ENCODE data around the gene PCDH9.

Gene PCDH9

DNA sequence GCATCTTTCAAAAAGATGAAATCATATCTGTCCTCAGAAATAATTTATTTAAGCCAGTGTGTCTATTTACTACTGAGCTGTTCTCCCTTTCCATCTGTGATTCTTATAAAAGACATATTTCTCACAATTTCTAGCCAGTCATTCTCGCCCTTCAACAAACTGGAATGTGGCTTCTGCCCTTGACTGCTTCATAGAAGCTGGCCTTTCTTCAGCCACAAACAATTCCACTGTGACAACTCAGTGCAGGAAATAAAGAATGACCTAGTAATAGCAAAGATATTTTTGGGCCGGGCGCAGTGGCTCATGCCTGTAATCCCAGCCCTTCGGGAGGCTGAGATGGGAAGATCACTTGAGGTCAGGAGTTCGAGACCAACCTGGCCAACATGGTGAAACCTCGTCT is 655.5 kb downstream of the PCDH9 start:
- no peak for FAIRE-seq
- DNase-seq (ENCODE audit: extremely low spot score, insufficient read length, low read depth): no peak

DNA sequence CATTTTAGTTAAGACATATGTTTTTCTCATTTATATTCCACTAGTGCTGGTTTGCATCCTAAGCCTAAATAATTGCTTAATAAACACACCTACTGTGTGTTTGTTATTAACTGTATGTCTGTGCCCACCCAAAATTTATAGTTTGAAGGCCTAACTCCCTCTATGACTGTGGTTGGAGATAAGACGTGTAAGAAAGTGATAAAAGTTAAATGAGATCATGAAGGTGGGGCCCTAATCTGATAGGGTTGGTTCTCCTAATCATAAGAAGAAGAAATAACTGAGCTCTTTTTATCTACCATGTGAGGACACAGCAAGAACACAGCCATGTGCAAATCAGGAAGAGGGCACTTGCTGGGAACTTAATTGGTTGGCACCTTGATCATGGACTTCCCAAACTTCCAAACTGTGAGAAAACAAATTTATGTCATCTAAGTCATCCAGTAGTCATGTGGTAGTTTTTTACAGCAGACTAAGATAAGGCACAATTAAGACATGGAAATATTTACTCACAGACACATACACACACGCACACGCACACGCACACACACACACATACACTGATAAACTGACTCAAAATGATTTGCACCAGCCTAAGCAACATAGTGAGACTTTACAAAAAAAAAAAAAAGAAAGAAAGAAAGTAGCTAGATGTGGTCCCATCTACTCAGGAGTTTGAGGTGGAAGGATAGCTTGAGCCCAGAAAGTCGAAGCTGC is 662.1 kb downstream of the PCDH9 start:
- no peak for DNase-seq (ENCODE audit: extremely low spot score, insufficient read length, low read depth)
- no peak for FAIRE-seq

GRCh38 chr13:66565279-66565678 is 664.9 kb downstream of the PCDH9 start:
- DNase-seq (ENCODE audit: extremely low spot score, insufficient read length, low read depth) (no peak), FAIRE-seq (no peak)

DNA sequence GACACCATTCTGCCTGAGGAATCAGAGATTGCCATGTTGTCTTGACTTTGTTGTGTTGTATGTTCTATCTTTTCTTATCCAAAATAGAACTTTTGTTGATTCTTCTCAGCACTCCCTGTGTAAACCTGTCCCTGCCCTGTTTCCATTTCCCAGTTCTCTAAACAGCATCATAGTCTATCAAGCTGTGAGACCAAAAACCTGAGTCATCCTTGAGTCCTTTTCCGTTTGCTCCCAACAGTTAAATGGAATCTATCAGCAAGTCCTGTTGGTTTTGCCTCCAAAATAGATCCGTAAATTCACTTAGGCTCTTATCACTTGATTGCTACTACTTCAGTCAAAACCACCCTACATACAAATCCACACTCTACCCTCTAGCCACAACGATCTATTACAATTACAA is 667.1 kb downstream of the PCDH9 start:
- FAIRE-seq (no peak), DNase-seq (ENCODE audit: extremely low spot score, insufficient read length, low read depth) (no peak)

GRCh38 chr13:66562054-66562453 is 668.1 kb downstream of the PCDH9 start:
- no peak for DNase-seq (ENCODE audit: extremely low spot score, insufficient read length, low read depth)
- no peak for FAIRE-seq

DNA sequence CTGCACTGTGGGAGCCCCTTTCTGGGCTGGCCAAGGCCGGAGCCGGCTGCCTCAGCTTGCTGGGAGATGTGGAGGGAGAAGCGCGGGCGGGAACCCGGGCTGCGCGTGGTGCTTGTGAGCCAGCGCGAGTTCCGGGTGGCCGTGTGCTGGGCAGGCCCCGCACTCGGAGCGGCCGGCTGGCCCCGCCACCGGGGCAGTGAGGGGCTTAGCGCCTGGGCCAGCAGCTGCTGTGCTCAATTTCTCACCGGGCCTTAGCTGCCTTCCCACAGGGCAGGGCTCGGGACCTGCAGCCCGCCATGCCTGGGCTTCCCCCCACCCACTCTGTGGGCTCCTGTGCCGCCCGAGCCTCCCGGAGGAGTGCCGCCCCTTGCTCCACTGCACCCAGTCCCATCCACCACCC is 669.1 kb downstream of the PCDH9 start:
- FAIRE-seq (no peak), DNase-seq (ENCODE audit: extremely low spot score, insufficient read length, low read depth) (no peak)

GRCh38 chr13:66560189-66560588 is 669.9 kb downstream of the PCDH9 start:
- FAIRE-seq: no peak

GRCh38 chr13:66559093-66559492 is 671.0 kb downstream of the PCDH9 start:
- no peak for DNase-seq (ENCODE audit: extremely low spot score, insufficient read length, low read depth)
- no peak for FAIRE-seq

More at GRCh38 chr13:66560189-66560588, 669.9 kb downstream of the PCDH9 start:
- DNase-seq (ENCODE audit: extremely low spot score, insufficient read length, low read depth): no peak

DNA sequence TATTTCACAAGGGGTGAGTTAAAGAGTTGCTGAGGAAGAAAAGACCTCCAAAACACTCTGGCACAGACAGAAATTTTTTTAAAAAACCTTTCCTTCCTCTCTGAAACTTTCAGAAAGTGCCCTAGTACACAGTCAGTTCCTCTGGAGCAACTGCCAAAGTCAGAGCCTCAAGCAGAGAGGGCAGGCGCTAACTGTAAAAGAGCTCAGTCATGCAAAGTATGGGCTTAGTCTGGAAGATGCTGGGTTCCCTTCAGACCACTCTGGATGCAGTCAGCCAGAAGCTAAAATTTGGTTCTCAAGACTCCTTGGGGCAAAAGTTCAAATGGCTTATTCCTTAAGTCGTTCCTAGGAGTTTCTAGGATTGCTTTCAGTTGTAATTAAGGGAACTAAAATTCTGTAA is 671.6 kb downstream of the PCDH9 start:
- no peak for DNase-seq (ENCODE audit: extremely low spot score, insufficient read length, low read depth)
- FAIRE-seq: no peak

GRCh38 chr13:66557357-66557756 is 672.8 kb downstream of the PCDH9 start:
- DNase-seq (ENCODE audit: extremely low spot score, insufficient read length, low read depth): no peak
- no peak for FAIRE-seq

- FAIRE-seq: no peak
These were observed 673.8 kb downstream of the PCDH9 start for GRCh38 chr13:66556306-66556705.

GRCh38 chr13:66553391-66553790 is 676.7 kb downstream of the PCDH9 start:
- DNase-seq (ENCODE audit: extremely low spot score, insufficient read length, low read depth) (no peak), FAIRE-seq (no peak)

More at GRCh38 chr13:66556306-66556705, 673.8 kb downstream of the PCDH9 start:
- no peak for DNase-seq (ENCODE audit: extremely low spot score, insufficient read length, low read depth)

DNA sequence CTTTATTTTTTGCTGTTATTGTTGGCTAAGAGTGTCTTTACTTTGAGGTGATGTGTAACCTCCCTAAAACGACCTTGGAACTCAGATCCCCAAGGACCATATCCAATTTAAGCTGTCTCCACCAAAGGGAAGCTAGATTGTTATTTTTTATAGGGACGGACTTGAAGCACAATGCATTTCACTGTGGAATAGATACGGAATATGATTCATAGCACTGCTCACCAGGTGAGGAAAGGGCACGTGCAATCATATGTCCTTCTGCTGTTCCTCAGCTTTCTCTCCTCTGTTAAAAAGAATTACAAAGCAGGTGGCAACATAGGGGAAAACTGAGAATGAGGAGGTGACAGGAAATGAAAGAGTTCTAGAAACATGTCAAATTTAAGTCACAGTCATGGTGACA is 679.0 kb downstream of the PCDH9 start:
- FAIRE-seq: no peak

GRCh38 chr13:66547685-66548084 is 682.5 kb downstream of the PCDH9 start:
- DNase-seq (ENCODE audit: extremely low spot score, insufficient read length, low read depth) (no peak), FAIRE-seq (no peak)

More for the DNA sequence above, 679.0 kb downstream of the PCDH9 start:
- DNase-seq (ENCODE audit: extremely low spot score, insufficient read length, low read depth): no peak

DNA sequence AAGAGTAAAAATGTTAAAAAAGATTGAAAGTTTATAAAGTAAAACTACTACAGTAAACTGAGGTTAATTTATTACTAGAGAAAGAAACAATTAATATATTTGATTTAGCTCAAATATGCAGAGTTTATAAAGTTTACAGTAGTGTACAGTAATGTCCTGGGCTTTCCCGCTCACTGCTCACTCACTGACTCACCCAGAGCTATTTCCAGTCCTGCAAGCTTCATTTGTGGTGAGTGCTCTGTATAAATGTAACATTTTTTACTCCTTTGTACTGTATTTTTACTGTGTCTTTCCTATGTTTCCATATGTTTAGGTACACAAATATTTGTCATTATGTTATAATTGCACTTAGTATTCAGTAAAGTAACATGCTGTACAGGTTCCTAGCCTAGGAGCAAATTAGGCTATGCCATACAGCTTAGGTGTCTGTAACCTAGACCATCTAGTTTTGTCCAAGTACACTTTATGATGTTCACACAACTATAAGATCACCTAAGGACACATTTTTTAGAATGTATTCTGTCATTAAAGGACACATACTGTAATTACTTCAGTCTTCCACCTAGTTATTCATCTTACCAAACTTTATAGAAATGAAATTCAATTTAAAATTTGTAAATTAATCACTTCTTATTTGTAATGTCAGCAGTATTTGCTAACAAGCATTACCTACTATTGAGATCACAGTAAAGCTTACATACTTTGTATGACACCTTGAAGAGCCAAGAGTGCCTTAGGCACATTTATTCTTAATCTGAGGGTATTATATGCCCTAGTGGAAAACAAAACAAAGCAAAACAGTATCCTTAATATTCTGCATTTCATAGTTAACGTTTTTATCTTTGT is 683.4 kb downstream of the PCDH9 start:
- DNase-seq (ENCODE audit: extremely low spot score, insufficient read length, low read depth) (no peak), FAIRE-seq (no peak)

DNA sequence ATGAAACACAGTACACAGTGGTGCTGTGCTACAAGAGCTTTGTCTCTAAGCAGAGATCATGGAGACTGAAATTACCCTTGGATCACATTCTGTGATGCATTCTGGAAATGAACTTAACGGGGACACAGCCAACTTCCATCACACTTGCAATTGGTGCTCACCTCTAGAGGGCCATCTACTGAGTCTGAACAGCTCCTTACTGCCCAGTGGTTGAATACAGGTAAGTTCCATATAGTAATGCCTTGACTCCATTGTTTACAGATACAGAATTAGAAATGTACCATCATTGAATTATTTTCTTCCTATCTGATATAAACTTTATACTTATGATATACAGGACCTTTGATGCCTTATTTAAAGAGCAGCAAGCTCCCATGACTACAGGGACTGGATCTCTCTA is 686.4 kb downstream of the PCDH9 start:
- DNase-seq (ENCODE audit: extremely low spot score, insufficient read length, low read depth): no peak
- no peak for FAIRE-seq

- no peak for DNase-seq (ENCODE audit: extremely low spot score, insufficient read length, low read depth)
- FAIRE-seq: no peak
These were observed 692.7 kb downstream of the PCDH9 start for GRCh38 chr13:66537417-66537816.

GRCh38 chr13:66536746-66537145 is 693.4 kb downstream of the PCDH9 start:
- DNase-seq (ENCODE audit: extremely low spot score, insufficient read length, low read depth): no peak
- no peak for FAIRE-seq

DNA sequence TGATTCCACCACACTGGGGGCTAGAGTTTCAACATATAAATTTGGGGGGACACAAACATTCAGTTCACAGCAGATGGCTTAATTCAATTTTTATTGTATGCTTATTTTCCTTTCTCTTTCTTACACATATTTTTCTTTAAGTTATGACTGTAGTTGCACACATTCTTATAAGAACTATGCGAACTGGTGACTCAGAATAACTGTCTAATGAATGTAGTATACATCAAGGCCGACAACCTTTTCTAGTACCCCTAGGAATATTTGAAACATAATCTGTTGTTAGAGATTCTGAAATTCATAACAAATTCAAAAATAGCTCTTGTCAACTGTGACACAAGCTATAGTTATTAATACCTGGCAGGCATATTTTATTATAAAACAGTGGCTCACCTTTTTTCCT is 695.6 kb downstream of the PCDH9 start:
- FAIRE-seq (no peak), DNase-seq (ENCODE audit: extremely low spot score, insufficient read length, low read depth) (no peak)

GRCh38 chr13:66532845-66533244 is 697.3 kb downstream of the PCDH9 start:
- FAIRE-seq (no peak), DNase-seq (ENCODE audit: extremely low spot score, insufficient read length, low read depth) (no peak)

- DNase-seq (ENCODE audit: extremely low spot score, insufficient read length, low read depth): no peak
- no peak for FAIRE-seq
These were observed 698.0 kb downstream of the PCDH9 start for GRCh38 chr13:66532146-66532545.

Data from GM18507 (cell line).